Measurements from ENCODE around the gene HTD2.

HTD2 gene

GRCh38 chr3:58293516-58293915 is 12.8 kb upstream of the HTD2 start:
- DNase-seq, result no peak

- no peak for DNase-seq
Observed at GRCh38 chr3:58296269-58296668, 10.1 kb upstream of the HTD2 start.

- no peak for DNase-seq
Observed at GRCh38 chr3:58296843-58297242, 9.5 kb upstream of the HTD2 start.

- no peak for DNase-seq
Observed at GRCh38 chr3:58298190-58298589, 8.1 kb upstream of the HTD2 start.

- DNase-seq, result no peak
Observed at GRCh38 chr3:58299075-58299474, 7.2 kb upstream of the HTD2 start.

GRCh38 chr3:58299839-58300516 is 6.3 kb upstream of the HTD2 start:
- DNase-seq, result no peak

GRCh38 chr3:58307639-58308215 is 1.4 kb downstream of the HTD2 start:
- peak in 1 of 2 experiments; percentile 42 for DNase-seq

- DNase-seq, result no peak
Observed at GRCh38 chr3:58308728-58309127, 2.4 kb downstream of the HTD2 start.

GRCh38 chr3:58317811-58318210 is 11.5 kb downstream of the HTD2 start:
- no peak for DNase-seq

- DNase-seq, result no peak
Observed at GRCh38 chr3:58321791-58322190, 15.5 kb downstream of the HTD2 start.

GRCh38 chr3:58322793-58323192 is 16.5 kb downstream of the HTD2 start:
- DNase-seq, result no peak

GRCh38 chr3:58323529-58324390 is 17.4 kb downstream of the HTD2 start:
- DNase-seq, result no peak

GRCh38 chr3:58324391-58325390 is 18.4 kb downstream of the HTD2 start:
- no peak for DNase-seq

GRCh38 chr3:58325525-58325992 is 19.2 kb downstream of the HTD2 start:
- no peak for DNase-seq

- DNase-seq, result no peak
Observed at GRCh38 chr3:58326267-58326900, 20.1 kb downstream of the HTD2 start.

GRCh38 chr3:58329150-58329921 is 23.0 kb downstream of the HTD2 start:
- no peak for DNase-seq

GRCh38 chr3:58329922-58330413 is 23.6 kb downstream of the HTD2 start:
- DNase-seq, result no peak

- DNase-seq, result no peak
Observed at GRCh38 chr3:58331593-58332152, 25.4 kb downstream of the HTD2 start.

GRCh38 chr3:58332575-58333188 is 26.4 kb downstream of the HTD2 start, which contains the start of gene PXK:
PXK (plus strand) TSS chr3:58332892; CDS start chr3:58332989, 97 bp downstream.
- peak in 1 of 2 experiments; percentile 80 for DNase-seq
